Lower leg skin (tissue), 4 donors: ENCODE results near the gene SRCAP. TPM values are rescaled to one million over a fixed set of nuclear protein-coding genes. Genes with fewer than 3 reads are reported as not detected.

Experiments
- DNase-seq, 2 donors: peaks; one replicate each; pipeline ENCODE4 v3.0.0-alpha.2; 2019; ENCODE audit warnings: low spot score in 2 of 2
- H3K4me3 ChIP-seq: fragments of 200-600 bp; sonication (generic); 2 replicates; pipeline ENCODE4 v1.5.1; 2017; ENCODE audit warnings: mild to moderate bottlenecking, low read depth; ENCODE audit not compliant: poor library complexity, severe bottlenecking
- POLR2A ChIP-seq, 2 donors: fragments of 450-650 bp; IDR thresholded peaks; one replicate each; pipeline ENCODE4 v1.6.1; 2016 to 2017; ENCODE audit warnings: antibody characterized with exemption in 2 of 2, mild to moderate bottlenecking in 1 of 2, moderate library complexity in 1 of 2
- WGBS, 2 donors: methylation state at CpG; one replicate each; pipeline ENCODE4 v1.1.5; 2018; 5-methylcytosine and 5-hydroxymethylcytosine counted together
- intact Hi-C: fragments of 100-400 bp; cut with DNase I; formaldehyde crosslinking; loops from one replicate; pipeline ENCODE4 v1.15.0; 2023; ENCODE audit warnings: low total_unique reads
- total RNA-seq, 4 donors: library from RNA; depleted of rRNA; stranded (reverse); fragments of >200 nt; gene quantifications; one replicate each; pipeline ENCODE4 v1.1.0, GENCODE V29; 2016
- TF ChIP-seq, protein P1 (sequence below), 3 donors: fragments of 450-650 bp; IDR thresholded peaks; one replicate each; pipeline ENCODE4 v1.5.1; 2016; ENCODE audit warnings: antibody characterized with exemption in 3 of 3, mild to moderate bottlenecking in 3 of 3, moderate library complexity in 2 of 3

Gene SRCAP
- total RNA-seq = 10 to 100 TPM; 21.7 to 44.0 (median 33.7) TPM

DNA sequence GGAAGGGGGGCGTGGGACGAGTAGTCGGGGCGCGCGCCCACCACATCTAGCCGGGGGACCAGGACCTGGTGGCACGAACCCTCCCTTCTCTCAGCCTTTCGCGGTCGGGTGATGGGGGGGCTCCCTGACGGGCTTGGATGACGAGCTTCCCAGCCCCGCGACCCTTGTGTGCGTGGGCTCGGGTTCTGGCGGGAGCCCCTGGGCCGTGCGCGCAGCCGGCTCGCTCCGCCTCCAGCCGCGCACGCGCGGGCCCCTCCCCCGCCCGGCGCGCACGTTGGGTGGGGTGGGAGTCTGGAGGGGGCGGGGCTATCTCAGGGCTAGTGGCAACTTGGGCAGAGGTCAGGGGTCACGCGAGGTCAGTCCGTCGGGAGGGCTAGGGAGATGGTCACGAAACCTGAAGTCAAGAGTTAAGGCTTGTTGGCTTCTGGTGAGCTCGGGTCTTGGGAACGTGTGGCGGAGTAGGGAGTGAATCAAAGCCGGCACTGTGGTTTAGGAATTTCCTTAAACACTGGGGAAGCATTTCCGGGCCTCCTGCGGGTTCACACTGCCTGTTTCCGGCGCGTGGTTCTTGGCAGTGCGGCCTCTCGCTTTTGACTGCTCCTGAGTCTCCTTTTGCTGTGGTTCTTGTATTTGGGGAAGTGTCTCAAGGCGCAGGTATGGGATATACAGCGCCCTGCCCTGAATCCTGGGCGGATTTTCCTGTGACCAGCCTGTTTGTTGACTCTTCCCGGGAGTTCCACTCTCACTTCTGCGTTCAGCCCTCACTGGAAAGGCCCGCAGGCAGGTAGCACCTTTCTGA lies at the start of gene SRCAP:
Gene SRCAP, plus strand, starts transcription at position 356 of the 799 bp plus-strand sequence. CDS start 1,654 bp downstream, outside the sequence.
- WGBS, 2 donors = 1 to 3% methylated on average over 25 to 46 of the region's 57 CpGs
- intact Hi-C loops = no loop called here
- peak in 1 of 2 donors; percentile 35 for TF ChIP-seq POLR2A (IDR thresholded peaks at IDR 0.05)
- TF ChIP-seq, protein P1, sequence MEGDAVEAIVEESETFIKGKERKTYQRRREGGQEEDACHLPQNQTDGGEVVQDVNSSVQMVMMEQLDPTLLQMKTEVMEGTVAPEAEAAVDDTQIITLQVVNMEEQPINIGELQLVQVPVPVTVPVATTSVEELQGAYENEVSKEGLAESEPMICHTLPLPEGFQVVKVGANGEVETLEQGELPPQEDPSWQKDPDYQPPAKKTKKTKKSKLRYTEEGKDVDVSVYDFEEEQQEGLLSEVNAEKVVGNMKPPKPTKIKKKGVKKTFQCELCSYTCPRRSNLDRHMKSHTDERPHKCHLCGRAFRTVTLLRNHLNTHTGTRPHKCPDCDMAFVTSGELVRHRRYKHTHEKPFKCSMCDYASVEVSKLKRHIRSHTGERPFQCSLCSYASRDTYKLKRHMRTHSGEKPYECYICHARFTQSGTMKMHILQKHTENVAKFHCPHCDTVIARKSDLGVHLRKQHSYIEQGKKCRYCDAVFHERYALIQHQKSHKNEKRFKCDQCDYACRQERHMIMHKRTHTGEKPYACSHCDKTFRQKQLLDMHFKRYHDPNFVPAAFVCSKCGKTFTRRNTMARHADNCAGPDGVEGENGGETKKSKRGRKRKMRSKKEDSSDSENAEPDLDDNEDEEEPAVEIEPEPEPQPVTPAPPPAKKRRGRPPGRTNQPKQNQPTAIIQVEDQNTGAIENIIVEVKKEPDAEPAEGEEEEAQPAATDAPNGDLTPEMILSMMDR (IDR thresholded peaks at IDR 0.05) = no peak
- H3K4me3 ChIP-seq = peak within 1 kb of the TSS; percentile 99
- peak; percentile 85 to 98 for DNase-seq

DNA sequence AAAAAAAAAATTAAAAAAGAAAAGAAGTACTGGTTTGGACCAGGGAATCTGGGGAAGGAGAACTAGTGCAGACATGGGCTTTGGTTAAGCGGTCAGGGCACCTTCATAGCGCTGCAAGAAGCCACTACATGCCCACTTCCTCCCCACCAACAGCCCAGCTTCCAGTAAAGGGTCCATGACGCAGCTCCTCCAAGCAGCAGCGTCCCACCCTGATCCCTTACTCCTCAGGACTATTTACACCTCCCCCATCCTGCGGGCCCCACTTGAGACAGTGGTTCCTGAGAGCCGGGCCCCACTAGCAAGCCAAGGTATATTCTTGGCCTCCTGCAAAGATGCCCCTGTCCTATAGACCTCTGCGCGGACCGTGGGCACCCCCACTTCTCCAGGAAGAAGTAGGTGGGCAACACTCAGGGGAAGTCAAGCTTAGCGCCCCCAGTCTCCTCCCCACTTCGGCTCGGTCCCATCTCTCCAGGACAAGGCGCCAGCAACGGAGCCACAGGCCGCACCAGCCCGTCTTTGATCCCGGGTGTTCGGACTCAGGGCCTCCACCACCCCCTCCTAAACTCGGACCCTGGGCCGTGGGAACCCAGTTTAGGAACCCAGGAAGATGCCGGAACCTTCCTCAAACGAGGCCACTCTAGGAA lies 49.1 kb upstream of the SRCAP start:
- peak overlapping the region; percentile 45 for H3K4me3 ChIP-seq
- peak in 1 of 2 donors; percentile 91 for DNase-seq
- intact Hi-C loops = no loop called here
- TF ChIP-seq, protein P1 (IDR thresholded peaks at IDR 0.05) = no peak
- no peak for TF ChIP-seq POLR2A (IDR thresholded peaks at IDR 0.05)
- WGBS, 2 donors = 23 to 29% methylated on average over 22 of the region's 22 CpGs

DNA sequence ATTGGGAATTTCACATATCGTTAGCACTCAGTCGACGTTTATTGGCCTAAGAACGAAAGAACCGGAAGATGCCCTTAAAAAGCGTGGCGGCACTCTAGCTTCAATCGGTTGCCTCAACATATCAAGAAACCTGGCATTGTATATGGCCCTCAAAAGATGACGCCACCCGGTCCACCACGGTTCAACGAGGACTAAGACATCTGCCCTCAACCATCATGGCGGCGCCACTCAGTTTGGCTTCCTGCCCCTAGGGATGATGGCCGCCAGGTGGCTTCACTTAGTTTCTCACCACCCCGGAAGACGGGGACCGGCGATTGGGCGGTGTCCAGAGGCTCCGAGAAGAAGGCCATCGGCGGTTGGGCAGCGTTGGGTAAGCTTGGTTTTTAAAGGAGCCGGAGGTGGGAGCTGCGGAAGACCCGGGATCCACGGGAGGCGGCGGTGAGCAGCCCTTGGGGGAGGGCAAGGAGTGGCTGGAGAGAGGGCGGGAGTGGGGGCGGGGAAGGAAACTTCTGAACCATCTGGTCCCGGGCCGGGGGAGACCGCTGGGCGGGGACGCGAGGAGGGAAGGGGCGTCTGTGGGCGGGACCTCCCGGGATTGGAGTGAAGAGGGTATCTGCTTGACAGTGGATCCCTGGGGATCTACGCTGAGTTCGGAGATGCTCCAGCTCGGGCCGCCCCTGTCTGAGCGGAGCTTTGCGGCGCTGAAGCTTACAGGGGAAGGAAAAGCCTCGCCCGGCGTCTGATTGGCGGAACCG lies 48.4 kb upstream of the SRCAP start, which contains the start of gene PRR14:
Gene PRR14, plus strand, starts transcription at position 592 of the 755 bp plus-strand sequence. CDS start 686 bp downstream, outside the sequence.
- peak; percentile 100 for DNase-seq
- peak within 1 kb of the TSS; percentile 94 for H3K4me3 ChIP-seq
- TF ChIP-seq POLR2A (IDR thresholded peaks at IDR 0.05) = no peak
- TF ChIP-seq, protein P1 (IDR thresholded peaks at IDR 0.05) = no peak
- 0 to 1% methylated on average over 41 to 50 of the region's 53 CpGs for WGBS, 2 donors
- intact Hi-C loops = no loop called here

DNA sequence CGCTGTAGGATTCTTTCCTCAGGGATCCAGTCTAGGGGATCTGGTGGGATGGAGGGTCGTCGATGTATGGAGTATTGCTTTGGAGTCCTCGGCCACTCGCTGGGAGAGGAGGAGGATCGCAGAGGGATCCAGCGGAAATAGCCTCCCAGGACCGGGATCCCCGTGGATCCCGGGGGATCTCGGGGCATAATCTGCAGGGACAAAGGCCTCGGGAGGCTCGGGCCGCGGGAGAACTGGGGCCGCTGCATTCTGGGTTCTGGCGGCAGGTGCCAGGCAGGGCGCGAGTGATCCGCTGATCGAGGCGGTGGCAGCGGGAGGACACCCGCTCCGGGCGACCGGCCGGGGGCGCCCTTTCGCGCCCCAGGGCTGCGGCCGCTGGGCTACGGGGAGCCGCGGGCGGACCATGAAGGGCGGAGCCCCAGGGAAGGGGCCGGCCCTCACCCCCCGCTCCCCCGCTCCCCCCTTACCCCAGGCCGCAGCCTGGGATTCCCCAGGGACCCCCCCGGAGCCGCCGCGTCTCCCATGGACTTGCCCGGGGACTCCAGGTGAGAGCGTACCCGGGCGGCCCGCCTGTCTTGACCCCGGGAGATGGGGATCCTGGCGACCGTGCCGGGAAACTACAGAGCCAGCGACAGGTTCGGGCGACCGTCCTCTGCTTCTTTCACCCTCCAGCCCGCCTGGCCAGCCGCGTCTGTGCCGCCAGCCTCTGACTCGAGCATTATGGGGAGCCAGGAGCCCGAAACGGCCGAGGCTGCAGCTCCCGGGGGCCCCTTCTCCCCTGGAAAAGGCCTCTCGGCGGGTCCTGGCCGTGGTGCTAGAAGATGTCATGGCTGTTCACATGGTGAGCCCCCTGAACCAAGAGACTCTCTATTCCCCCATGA lies 47.6 kb upstream of the SRCAP start:
- WGBS, 2 donors = 0 to 1% methylated on average over 40 to 50 of the region's 71 CpGs
- H3K4me3 ChIP-seq = peak overlapping the region; percentile 94
- peak; percentile 53 to 94 for DNase-seq
- intact Hi-C loops = no loop called here
- TF ChIP-seq POLR2A (IDR thresholded peaks at IDR 0.05) = no peak
- TF ChIP-seq, protein P1 (IDR thresholded peaks at IDR 0.05) = peak in 1 of 3 donors; percentile 9

DNA sequence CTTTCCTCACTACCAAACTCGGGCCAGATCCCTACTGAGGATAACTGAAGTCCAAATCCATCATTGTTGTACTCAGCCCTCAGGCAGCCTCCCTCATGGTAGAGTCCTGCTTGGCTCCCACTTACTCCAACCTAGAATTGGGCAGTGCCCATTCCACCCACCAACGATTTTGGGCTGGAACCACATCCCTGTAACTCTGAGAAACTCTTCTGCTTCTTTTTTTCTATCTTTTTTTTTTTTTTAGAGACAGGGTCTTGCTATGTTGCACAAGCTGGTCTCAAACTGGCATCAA lies 47.0 kb upstream of the SRCAP start:
- H3K4me3 ChIP-seq = peak overlapping the region; percentile 94
- TF ChIP-seq POLR2A (IDR thresholded peaks at IDR 0.05) = no peak
- TF ChIP-seq, protein P1 (IDR thresholded peaks at IDR 0.05) = no peak
- DNase-seq = no peak
- intact Hi-C loops = no loop called here
- WGBS, 2 donors = 4 to 8% methylated on average over 2 of the region's 2 CpGs
